ENCODE data around the gene A2ML1.

Gene A2ML1

GRCh38 chr12:8876887-8877286 is 54.5 kb downstream of the A2ML1 start:
- TF ChIP-seq, protein P1, sequence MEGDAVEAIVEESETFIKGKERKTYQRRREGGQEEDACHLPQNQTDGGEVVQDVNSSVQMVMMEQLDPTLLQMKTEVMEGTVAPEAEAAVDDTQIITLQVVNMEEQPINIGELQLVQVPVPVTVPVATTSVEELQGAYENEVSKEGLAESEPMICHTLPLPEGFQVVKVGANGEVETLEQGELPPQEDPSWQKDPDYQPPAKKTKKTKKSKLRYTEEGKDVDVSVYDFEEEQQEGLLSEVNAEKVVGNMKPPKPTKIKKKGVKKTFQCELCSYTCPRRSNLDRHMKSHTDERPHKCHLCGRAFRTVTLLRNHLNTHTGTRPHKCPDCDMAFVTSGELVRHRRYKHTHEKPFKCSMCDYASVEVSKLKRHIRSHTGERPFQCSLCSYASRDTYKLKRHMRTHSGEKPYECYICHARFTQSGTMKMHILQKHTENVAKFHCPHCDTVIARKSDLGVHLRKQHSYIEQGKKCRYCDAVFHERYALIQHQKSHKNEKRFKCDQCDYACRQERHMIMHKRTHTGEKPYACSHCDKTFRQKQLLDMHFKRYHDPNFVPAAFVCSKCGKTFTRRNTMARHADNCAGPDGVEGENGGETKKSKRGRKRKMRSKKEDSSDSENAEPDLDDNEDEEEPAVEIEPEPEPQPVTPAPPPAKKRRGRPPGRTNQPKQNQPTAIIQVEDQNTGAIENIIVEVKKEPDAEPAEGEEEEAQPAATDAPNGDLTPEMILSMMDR (IDR thresholded peaks at IDR 0.05; ENCODE audit: extremely low read depth, insufficient read depth, missing control alignments) = no peak
- in situ Hi-C loops (cut with MboI; ENCODE audit: low pct_unique_long_range_greater_than_20kb, low sequenced_read_pairs, unreplicated experiment) = no loop called here
- no peak for DNase-seq (ENCODE audit: low spot score)

- TF ChIP-seq, protein P1 (IDR thresholded peaks at IDR 0.05; ENCODE audit: extremely low read depth, insufficient read depth, missing control alignments) = no peak
- in situ Hi-C loops (cut with MboI; ENCODE audit: low pct_unique_long_range_greater_than_20kb, low sequenced_read_pairs, unreplicated experiment) = loop anchor here (10.0 kb wide), 1 partner anchor 158 kb away; no protein-coding TSS in a partner anchor
- no peak for DNase-seq (ENCODE audit: low spot score)
These were observed 64.3 kb downstream of the A2ML1 start for GRCh38 chr12:8886502-8887284.

- DNase-seq (ENCODE audit: low spot score) = no peak
- TF ChIP-seq, protein P1 (IDR thresholded peaks at IDR 0.05; ENCODE audit: extremely low read depth, insufficient read depth, missing control alignments) = no peak
- in situ Hi-C loops (cut with MboI; ENCODE audit: low pct_unique_long_range_greater_than_20kb, low sequenced_read_pairs, unreplicated experiment) = loop anchor here (10.0 kb wide), 1 partner anchor 158 kb away; no protein-coding TSS in a partner anchor
These were observed 64.9 kb downstream of the A2ML1 start for GRCh38 chr12:8887285-8887715.

- peak; percentile 67 for DNase-seq (ENCODE audit: low spot score)
- in situ Hi-C loops (cut with MboI; ENCODE audit: low pct_unique_long_range_greater_than_20kb, low sequenced_read_pairs, unreplicated experiment) = no loop called here
- TF ChIP-seq, protein P1 (IDR thresholded peaks at IDR 0.05; ENCODE audit: extremely low read depth, insufficient read depth, missing control alignments) = peak; percentile 74
These were observed 68.1 kb downstream of the A2ML1 start for GRCh38 chr12:8890313-8891085.

DNA sequence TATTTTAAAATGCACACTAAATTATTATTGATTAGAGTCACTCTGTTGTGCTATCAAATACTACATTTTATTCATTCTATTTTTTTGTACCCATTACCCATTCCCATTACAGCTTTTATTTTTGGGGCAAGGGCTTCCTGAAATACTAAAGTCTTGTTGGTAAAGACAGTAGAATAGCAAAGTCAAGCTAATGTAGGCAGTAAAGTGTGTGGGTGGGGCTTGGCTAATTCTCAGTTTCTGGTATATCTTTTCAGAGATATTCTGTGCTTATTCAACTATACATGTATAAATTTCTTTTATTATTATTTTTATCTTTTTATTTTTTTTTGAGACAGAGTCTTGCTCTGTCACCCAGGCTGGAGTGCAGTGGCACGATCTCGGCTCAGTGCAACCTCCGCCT is 69.6 kb downstream of the A2ML1 start:
- in situ Hi-C loops (cut with MboI; ENCODE audit: low pct_unique_long_range_greater_than_20kb, low sequenced_read_pairs, unreplicated experiment) = no loop called here
- DNase-seq (ENCODE audit: low spot score) = no peak
- TF ChIP-seq, protein P1 (IDR thresholded peaks at IDR 0.05; ENCODE audit: extremely low read depth, insufficient read depth, missing control alignments) = no peak

DNA sequence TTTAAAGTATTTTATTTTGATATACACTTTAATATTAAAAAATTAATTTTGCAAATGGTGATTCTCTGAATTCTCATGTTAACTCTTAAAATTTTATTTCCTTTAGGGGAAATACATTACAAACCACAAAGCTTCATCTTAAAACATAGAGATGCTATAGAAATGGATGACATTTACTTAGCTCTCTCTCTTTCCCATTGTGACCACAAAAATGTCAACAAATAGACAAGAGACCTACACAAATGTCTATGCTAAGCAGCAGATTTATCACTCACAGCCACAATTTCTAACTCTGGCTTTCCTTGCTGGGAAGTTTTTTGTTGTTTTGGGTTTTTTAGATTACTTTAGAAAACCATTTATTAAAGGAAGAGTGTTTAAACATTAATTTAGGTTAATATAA is 72.0 kb downstream of the A2ML1 start:
- TF ChIP-seq, protein P1 (IDR thresholded peaks at IDR 0.05; ENCODE audit: extremely low read depth, insufficient read depth, missing control alignments) = no peak
- in situ Hi-C loops (cut with MboI; ENCODE audit: low pct_unique_long_range_greater_than_20kb, low sequenced_read_pairs, unreplicated experiment) = no loop called here
- no peak for DNase-seq (ENCODE audit: low spot score)

Measured in GM13977 (cell line).